Measurements from ENCODE around the gene KCNH6. TPM values are rescaled to one million over a fixed set of nuclear protein-coding genes. Genes with fewer than 3 reads are reported as not detected.
A peak's percentile ranks its signal among the peaks of the same experiment; 100 is the strongest.

KCNH6 gene
- total and polyA plus RNA-seq, 2 donors: not detected

DNA sequence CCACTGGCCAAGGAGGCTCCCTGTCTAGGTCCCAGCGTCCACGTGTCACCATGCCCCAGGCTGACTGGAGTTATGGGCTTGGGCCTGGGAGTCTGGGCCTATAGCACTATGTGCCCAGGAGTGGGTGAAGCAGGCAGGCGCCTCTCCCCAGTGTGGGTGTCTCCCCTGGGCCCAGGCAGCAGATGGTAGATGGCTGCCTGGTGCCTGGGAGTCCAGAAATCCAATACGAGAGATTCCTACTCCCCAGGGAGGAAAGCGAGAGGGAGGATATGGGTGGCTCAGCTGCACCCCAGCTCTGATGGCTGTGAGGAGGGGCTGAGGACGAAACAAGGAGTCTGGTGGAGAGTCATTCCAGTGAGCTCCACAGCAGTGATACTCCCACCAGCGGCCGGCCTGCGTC, 5.0 kb downstream of the KCNH6 start:
- Histone ChIP-seq H3K4me3 (ENCODE audit: low read depth, low read length) (no peak overlapping the region), H3K36me3 (ENCODE audit: insufficient read depth) (no peaks in the 10 kb centered on the region), H3K4me1 (ENCODE audit: insufficient read depth) (no peaks in the 10 kb centered on the region), H3K27ac (ENCODE audit: low read depth) (no peak overlapping the region)
- no peak for DNase-seq (ENCODE audit: extremely low spot score)
- WGBS: 90% methylated on average over 9 of the region's 9 CpGs

DNA sequence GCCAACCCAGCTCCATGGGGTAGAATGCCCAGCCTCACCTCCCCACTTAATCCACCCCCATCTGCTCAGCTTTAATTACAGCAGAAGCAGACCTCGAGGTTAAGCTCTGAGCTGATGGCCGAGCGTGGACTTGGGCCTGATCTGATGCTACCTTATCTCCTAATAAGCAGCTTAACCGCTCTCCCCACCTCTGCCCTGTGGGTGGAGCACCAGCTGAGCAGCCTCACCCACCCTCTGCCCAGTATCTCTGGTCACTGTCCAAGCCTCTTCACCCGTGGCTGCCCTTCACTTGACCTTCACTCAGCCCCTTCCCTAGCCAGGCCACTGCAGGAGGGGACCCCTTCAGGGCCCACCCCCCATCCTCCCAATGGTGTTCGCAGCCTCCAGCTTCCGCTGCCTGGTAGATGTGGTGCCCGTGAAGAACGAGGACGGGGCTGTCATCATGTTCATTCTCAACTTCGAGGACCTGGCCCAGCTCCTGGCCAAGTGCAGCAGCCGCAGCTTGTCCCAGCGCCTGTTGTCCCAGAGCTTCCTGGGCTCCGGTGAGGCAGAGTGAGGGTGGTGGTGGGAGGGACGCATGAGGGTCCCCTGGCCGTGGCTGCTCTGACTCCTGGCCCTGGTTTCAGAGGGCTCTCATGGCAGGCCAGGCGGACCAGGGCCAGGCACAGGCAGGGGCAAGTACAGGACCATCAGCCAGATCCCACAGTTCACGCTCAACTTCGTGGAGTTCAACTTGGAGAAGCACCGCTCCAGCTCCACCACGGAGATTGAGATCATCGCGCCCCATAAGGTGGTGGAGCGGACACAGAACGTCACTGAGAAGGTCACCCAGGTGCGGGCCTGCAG, 6.8 kb downstream of the KCNH6 start:
- H3K4me3 ChIP-seq (ENCODE audit: low read depth, low read length): no peak overlapping the region
- no peaks in the 10 kb centered on the region for H3K4me1 ChIP-seq (ENCODE audit: insufficient read depth)
- H3K27ac ChIP-seq (ENCODE audit: low read depth): no peak overlapping the region
- H3K36me3 ChIP-seq (ENCODE audit: insufficient read depth): no peaks in the 10 kb centered on the region
- no peak for DNase-seq (ENCODE audit: extremely low spot score)
- WGBS: 80% methylated on average over 26 of the region's 26 CpGs

DNA sequence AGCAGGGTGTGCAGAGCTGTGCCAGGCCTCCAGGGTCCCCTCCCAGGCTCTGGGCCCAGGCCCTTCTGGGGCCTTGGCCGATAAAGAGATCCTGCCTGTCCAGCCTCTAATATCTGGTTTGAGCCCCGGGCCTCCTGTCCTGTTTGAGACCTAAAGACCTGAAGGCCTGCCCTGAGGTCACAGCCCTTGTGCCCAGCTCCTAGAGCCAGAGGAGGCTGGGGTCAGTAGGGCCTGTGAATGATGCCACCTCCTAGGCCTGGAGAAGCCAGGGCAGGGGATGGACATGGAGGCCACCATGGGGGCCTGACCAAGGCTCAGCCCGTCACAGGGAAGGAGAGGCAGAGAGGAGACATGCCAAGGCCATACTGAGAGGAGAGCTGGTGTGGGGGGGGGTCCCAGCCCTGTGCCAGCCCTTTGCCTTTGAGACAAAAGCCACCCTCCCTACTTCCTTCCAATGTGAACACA, 7.4 kb downstream of the KCNH6 start:
- DNase-seq (ENCODE audit: extremely low spot score): no peak
- H3K4me1 ChIP-seq (ENCODE audit: insufficient read depth): no peaks in the 10 kb centered on the region
- H3K4me3 ChIP-seq (ENCODE audit: low read depth, low read length): no peak overlapping the region
- 87% methylated on average over 3 of the region's 3 CpGs for WGBS
- H3K36me3 ChIP-seq (ENCODE audit: insufficient read depth): no peaks in the 10 kb centered on the region
- no peak overlapping the region for H3K27ac ChIP-seq (ENCODE audit: low read depth)

DNA sequence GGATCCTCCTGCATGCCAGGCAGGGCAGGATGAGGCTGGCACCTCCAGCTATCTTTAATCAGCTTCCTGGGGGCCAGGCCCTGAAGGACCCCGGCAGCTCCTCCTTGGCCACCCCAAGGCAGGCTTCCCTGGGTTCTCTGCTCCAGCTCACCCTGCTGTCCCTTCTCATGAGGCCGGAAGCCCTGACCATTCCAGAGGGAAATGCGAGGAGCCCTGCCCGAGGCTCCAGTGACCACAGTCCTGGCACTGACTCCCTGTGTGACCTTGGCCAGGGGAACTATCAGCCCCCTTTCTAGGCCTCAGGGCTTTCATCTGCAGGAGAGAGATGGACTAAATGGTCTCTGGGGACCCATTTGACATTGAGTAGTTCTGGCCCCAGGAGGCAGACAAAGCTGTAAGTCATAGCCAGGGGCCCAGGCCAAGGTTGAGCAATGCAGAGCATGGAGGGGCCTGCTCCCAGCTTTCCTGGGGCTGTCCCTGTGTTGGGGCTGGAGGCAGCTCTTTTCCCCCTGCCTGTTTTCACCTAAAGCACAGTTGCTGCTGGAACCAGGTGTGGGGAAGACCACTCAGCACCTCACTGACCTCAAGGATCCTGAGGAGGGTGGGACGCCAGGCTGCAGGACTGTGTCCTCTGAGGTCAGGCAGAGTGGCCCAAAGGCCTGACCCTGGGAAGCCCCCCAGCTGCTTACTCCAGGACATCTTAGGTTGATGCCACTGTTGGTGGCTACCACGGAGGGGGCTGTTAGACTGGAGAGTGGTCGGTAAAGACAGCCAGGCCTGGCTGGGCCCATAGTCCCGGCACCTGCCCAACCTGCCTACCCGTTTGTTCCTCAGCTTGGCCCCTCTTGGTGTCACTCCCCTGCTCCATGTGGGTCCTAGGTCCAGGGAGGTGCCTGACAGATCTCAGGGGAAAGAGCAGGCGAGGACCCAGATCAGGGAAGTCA, 8.1 kb downstream of the KCNH6 start:
- Histone ChIP-seq H3K36me3 (ENCODE audit: insufficient read depth) (no peaks in the 10 kb centered on the region), H3K27ac (ENCODE audit: low read depth) (no peak overlapping the region), H3K4me3 (ENCODE audit: low read depth, low read length) (no peak overlapping the region), H3K4me1 (ENCODE audit: insufficient read depth) (no peaks in the 10 kb centered on the region)
- no peak for DNase-seq (ENCODE audit: extremely low spot score)
- 84% methylated on average over 10 of the region's 10 CpGs for WGBS

DNA sequence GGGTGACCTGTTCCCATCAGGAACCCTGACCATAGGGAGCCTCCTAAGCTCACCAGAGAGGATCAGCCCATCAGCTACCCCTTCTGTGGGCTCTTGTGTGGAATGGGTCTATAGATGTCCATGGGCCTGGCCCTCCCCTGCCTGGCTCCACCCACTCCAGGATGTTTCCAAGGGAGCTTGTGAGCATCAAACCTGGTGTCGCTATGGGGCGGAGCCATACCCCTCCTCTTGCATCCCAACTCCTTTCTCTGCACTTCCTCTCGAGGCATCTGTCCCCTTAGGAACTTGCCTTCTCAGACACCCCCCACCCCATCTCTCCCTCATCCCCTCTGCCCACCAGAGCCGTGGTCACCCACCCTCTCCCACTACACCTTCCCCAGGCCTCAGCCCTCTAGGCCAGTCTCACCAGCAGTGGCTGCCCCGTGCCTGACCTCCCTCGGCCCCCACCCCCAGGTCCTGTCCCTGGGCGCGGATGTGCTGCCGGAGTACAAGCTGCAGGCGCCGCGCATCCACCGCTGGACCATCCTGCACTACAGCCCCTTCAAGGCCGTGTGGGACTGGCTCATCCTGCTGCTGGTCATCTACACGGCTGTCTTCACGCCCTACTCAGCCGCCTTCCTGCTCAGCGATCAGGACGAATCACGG, 10.4 kb downstream of the KCNH6 start:
- H3K27ac ChIP-seq (ENCODE audit: low read depth): no peak overlapping the region
- H3K4me1 ChIP-seq (ENCODE audit: insufficient read depth): no peaks in the 10 kb centered on the region
- WGBS: 83% methylated on average over 20 of the region's 20 CpGs
- no peak overlapping the region for H3K4me3 ChIP-seq (ENCODE audit: low read depth, low read length)
- DNase-seq (ENCODE audit: extremely low spot score): no peak
- H3K36me3 ChIP-seq (ENCODE audit: insufficient read depth): no peaks in the 10 kb centered on the region

DNA sequence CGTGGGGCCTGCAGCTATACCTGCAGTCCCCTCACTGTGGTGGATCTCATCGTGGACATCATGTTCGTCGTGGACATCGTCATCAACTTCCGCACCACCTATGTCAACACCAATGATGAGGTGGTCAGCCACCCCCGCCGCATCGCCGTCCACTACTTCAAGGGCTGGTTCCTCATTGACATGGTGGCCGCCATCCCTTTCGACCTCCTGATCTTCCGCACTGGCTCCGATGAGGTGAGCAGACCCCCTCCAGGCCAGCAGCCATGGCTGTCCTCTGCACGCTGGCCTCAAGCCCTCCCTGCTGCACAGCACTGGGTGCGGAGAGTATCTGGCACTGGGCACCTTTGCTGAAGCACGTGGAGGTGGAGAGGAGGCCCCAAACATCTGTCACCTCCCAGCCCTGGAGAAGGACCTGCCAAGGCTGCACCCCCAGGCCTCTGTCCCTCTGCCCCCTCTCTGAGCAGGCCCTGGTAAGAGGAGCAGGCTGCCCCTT, 11.0 kb downstream of the KCNH6 start:
- no peak overlapping the region for H3K4me3 ChIP-seq (ENCODE audit: low read depth, low read length)
- no peaks in the 10 kb centered on the region for H3K36me3 ChIP-seq (ENCODE audit: insufficient read depth)
- whole genome bisulfite sequencing: 92% methylated on average over 17 of the region's 17 CpGs
- H3K4me1 ChIP-seq (ENCODE audit: insufficient read depth): no peaks in the 10 kb centered on the region
- no peak for DNase-seq (ENCODE audit: extremely low spot score)
- no peak overlapping the region for H3K27ac ChIP-seq (ENCODE audit: low read depth)

DNA sequence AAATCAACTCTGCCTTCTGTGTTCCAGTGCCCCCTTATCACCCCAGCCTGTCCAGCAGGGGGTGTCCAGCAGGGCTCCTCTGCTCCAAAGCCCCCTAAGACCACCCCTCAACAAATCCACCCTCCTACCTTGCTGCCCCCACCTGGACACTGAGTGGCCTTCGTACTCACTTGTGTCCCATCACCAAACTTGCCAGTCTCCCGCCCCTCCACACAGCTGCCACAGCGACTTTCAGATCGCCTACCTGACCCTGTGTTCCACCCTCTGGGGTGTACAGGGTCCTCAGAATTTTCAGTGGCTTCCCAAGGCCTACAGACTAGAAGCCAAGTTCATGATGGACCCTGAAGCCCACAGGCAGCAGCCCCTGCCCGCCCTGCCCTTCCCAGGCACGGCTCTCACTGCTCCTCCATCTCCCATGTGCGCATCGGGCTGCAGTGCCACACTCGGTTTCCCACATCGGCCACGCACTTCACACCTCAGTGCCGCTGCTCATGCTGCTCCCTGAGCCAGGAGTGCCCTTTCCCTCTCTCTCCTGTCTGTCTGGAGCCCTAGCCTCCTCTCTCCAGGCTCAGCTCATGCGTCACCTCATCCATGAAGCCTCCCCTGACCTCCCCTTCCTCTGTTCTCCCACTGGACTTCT, 11.8 kb downstream of the KCNH6 start:
- H3K27ac ChIP-seq (ENCODE audit: low read depth): no peak overlapping the region
- DNase-seq (ENCODE audit: extremely low spot score): no peak
- 81% methylated on average over 13 of the region's 13 CpGs for WGBS
- H3K4me3 ChIP-seq (ENCODE audit: low read depth, low read length): no peak overlapping the region
- no peaks in the 10 kb centered on the region for H3K4me1 ChIP-seq (ENCODE audit: insufficient read depth)
- no peaks in the 10 kb centered on the region for H3K36me3 ChIP-seq (ENCODE audit: insufficient read depth)

DNA sequence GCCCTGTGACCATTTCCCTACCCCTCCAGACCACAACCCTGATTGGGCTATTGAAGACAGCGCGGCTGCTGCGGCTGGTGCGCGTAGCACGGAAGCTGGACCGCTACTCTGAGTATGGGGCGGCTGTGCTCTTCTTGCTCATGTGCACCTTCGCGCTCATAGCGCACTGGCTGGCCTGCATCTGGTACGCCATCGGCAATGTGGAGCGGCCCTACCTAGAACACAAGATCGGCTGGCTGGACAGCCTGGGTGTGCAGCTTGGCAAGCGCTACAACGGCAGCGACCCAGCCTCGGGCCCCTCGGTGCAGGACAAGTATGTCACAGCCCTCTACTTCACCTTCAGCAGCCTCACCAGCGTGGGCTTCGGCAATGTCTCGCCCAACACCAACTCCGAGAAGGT, 12.5 kb downstream of the KCNH6 start:
- no peaks in the 10 kb centered on the region for H3K4me1 ChIP-seq (ENCODE audit: insufficient read depth)
- 95% methylated on average over 24 of the region's 24 CpGs for WGBS
- no peak overlapping the region for H3K27ac ChIP-seq (ENCODE audit: low read depth)
- H3K4me3 ChIP-seq (ENCODE audit: low read depth, low read length): no peak overlapping the region
- H3K36me3 ChIP-seq (ENCODE audit: insufficient read depth): no peaks in the 10 kb centered on the region
- DNase-seq (ENCODE audit: extremely low spot score): no peak

DNA sequence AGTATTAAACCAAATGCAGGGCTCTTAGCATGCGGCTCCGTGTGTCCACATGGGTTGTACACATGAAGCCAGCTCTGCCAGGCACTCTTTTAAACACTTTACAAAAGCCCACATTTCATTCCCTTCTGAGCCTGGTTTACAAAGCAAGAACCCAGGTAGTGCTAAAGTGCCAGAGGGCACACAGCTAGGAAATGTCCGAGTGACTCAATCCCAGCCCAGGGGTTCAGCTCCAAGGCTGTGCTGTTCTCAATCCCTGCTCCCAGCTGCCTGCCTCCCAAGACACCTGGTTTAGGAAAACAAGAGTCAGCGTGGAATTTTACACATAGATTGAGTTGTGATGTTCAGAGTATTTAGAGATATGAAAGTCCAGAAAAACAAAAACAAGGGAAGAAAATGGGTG, 13.8 kb downstream of the KCNH6 start:
- DNase-seq (ENCODE audit: extremely low spot score): no peak
- 83% methylated on average over 4 of the region's 4 CpGs for WGBS
- H3K4me3 ChIP-seq (ENCODE audit: low read depth, low read length): no peak overlapping the region

DNA sequence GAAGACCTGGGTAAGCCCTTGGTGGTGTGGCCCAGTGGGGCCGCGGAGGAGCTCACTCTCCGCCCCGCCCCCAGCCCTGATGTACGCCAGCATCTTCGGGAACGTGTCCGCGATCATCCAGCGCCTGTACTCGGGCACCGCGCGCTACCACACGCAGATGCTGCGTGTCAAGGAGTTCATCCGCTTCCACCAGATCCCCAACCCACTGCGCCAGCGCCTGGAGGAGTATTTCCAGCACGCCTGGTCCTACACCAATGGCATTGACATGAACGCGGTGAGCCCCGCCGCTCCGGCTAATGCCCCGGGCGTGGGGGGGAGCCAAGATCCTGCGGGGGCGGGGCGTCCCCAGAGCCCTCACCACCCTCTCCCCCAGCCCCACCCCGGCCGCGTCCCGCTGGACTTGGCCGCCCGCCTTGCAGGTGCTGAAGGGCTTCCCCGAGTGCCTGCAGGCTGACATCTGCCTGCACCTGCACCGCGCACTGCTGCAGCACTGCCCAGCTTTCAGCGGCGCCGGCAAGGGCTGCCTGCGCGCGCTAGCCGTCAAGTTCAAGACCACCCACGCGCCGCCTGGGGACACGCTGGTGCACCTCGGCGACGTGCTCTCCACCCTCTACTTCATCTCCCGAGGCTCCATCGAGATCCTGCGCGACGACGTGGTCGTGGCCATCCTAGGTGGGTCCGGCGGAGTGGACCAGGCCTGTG, 15.0 kb downstream of the KCNH6 start:
- WGBS: 4% methylated on average over 62 of the region's 62 CpGs
- H3K4me1 ChIP-seq (ENCODE audit: insufficient read depth): no peaks in the 10 kb centered on the region
- no peaks in the 10 kb centered on the region for H3K36me3 ChIP-seq (ENCODE audit: insufficient read depth)
- DNase-seq (ENCODE audit: extremely low spot score): no peak
- peak overlapping the region; percentile 4 for H3K4me3 ChIP-seq (ENCODE audit: low read depth, low read length)
- no peak overlapping the region for H3K27ac ChIP-seq (ENCODE audit: low read depth)

More for the DNA sequence above, 13.8 kb downstream of the KCNH6 start:
- Histone ChIP-seq H3K4me1 (ENCODE audit: insufficient read depth) (no peaks in the 10 kb centered on the region), H3K36me3 (ENCODE audit: insufficient read depth) (no peaks in the 10 kb centered on the region), H3K27ac (ENCODE audit: low read depth) (no peak overlapping the region)

DNA sequence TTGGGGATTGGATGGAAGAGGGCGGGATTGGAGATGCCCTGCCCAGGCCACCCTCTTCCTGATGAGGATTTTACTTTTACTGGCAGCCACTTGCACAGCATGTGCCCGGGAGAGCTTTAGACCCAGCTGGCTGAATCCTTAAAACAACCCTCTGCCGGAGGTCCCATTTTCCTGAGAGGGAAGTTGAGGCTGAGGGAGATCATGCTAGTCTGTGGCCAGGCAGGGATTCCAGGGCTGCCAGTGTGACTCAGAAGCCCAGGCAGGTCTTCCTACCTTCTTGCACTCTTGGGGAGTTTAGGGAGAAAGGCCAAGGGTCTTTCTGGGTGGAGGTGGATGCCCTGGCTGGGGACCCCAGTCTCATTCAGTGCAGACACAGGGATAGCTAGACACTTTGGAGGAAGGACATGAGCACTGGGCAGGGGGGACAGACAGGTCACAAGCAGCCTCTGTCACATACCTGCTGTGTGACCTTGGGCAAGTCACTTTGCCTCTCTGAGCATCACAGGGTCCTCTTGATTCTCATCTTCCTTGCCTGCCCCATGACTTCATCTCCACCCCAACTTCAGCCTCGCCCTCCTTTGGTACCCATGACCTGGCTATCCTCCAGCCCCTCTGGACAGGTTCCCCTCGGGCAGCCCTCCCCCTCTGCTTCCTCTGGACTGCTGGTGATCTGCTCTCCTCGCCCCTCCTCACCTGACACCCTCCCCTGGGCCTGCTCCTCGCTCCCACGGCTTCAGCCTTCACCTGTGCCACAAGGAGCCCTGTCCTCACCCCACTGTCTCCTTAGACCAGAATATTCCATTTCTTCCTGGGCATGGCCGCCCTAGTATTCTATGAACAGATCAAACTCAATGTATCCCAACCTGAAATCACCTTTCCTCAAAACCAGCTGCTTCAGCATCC, 15.8 kb downstream of the KCNH6 start:
- Histone ChIP-seq H3K4me1 (ENCODE audit: insufficient read depth) (no peaks in the 10 kb centered on the region), H3K27ac (ENCODE audit: low read depth) (no peak overlapping the region), H3K36me3 (ENCODE audit: insufficient read depth) (no peaks in the 10 kb centered on the region), H3K4me3 (ENCODE audit: low read depth, low read length) (no peak overlapping the region)
- no peak for DNase-seq (ENCODE audit: extremely low spot score)
- 69% methylated on average over 9 of the region's 9 CpGs for WGBS

DNA sequence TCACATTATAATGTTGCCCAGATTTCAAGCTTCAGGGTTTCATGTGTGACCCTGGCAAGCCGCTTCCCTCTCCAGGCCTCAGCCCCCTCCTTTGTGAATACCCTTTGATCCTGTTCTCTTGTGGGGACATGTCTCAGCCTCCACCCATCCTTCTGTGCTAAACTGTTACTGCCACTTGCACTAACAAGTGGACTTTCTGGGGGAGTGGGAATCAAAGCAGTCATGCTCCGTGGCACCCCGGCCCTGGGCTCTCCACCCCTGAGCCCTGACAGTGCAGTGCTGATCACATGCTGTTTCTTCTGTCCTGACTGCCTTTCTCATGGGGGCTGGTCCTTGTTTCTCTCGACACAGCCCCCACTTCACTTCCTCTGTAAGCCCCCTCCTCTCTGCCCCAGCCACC, 17.4 kb downstream of the KCNH6 start:
- no peaks in the 10 kb centered on the region for H3K36me3 ChIP-seq (ENCODE audit: insufficient read depth)
- no peak overlapping the region for H3K27ac ChIP-seq (ENCODE audit: low read depth)
- no peaks in the 10 kb centered on the region for H3K4me1 ChIP-seq (ENCODE audit: insufficient read depth)
- DNase-seq (ENCODE audit: extremely low spot score): no peak
- WGBS: 60% methylated on average over 4 of the region's 4 CpGs
- H3K4me3 ChIP-seq (ENCODE audit: low read depth, low read length): no peak overlapping the region
